K562 treated with DMSO at 1 percent for 12 hours (cell line): ENCODE results near the gene UNC45A. TPM values are rescaled to one million over a fixed set of nuclear protein-coding genes. Genes with fewer than 3 reads are reported as not detected.

Experiments
- total RNA-seq: library from RNA; unstranded; fragments of 300-600 nt; gene quantifications from 2 replicates; pipeline ENCODE4 v1.2.3, GENCODE V29; 2022; ENCODE audit not compliant: insufficient read depth

The UNC45A gene
- total RNA-seq: 61.1 and 85.4 TPM in 2 replicates

GRCh38 chr15:90934949-90935751 is at the start of gene UNC45A:
Gene UNC45A, plus strand, starts transcription at chr15:90935285. Its CDS starts 40 bp downstream, at chr15:90935325.

GRCh38 chr15:90902840-90903732 is 32.0 kb upstream of the UNC45A start, which contains the start of gene MAN2A2:
Gene MAN2A2, plus strand, starts transcription at chr15:90903302. Its CDS starts 906 bp downstream, at chr15:90904208.

GRCh38 chr15:90931828-90932659 is 3.0 kb upstream of the UNC45A start, which contains the start of gene HDDC3:
Gene HDDC3, minus strand, starts transcription at chr15:90932549. Its CDS starts 9 bp downstream, at chr15:90932540.

GRCh38 chr15:90954712-90955623 is 19.9 kb downstream of the UNC45A start, which contains the start of gene RCCD1:
Gene RCCD1, plus strand, starts transcription at chr15:90954884. Its CDS starts 1,851 bp downstream, at chr15:90956735.

GRCh38 chr15:90994417-90995311 is 59.6 kb downstream of the UNC45A start, which contains the start of gene PRC1:
Gene PRC1, minus strand, starts transcription at chr15:90994535. Its CDS starts 118 bp downstream, at chr15:90994417.

Other genes with a start within 250 kb of the UNC45A start
- gene BLM, start 217.9 kb upstream of the UNC45A start, total RNA-seq: 15.9 and 32.6 TPM in 2 replicates
- 54.5 and 102 TPM in 2 replicates for gene FURIN, start 66.7 kb upstream of the UNC45A start, total RNA-seq
- 2.1 and 5.3 TPM in 2 replicates for gene FES, start 50.8 kb upstream of the UNC45A start, total RNA-seq
- gene MAN2A2, start 32.0 kb upstream of the UNC45A start, total RNA-seq: 30.1 and 123 TPM in 2 replicates
- gene HDDC3, start 2.7 kb upstream of the UNC45A start, total RNA-seq: 19.7 and 25.1 TPM in 2 replicates
- 26.0 and 40.5 TPM in 2 replicates for gene RCCD1, start 19.6 kb downstream of the UNC45A start, total RNA-seq
- 134 and 197 TPM in 2 replicates for gene PRC1, start 59.2 kb downstream of the UNC45A start, total RNA-seq
- gene VPS33B, start 87.3 kb downstream of the UNC45A start, total RNA-seq: 22.5 and 23.0 TPM in 2 replicates
- gene SV2B, start 165.0 kb downstream of the UNC45A start, total RNA-seq: 0.10 and 0.35 TPM in 2 replicates